Fibroblast of pulmonary artery (primary cell): Measurements from ENCODE around the gene COL18A1.

Experiments used
- DNase-seq: peaks from one replicate; pipeline ENCODE4 v3.0.0-alpha.2; 2010; ENCODE audit warnings: low read depth
- H3K4me3 ChIP-seq: replicated peaks from 2 replicates; pipeline ENCODE4 v1.5.1; 2011; ENCODE audit warnings: low read depth, mild to moderate bottlenecking, control low read depth, low read length, moderate library complexity
- TF ChIP-seq, protein P1 (sequence below): IDR thresholded peaks from 2 replicates; pipeline ENCODE4 v1.5.1; 2011; ENCODE audit warnings: mild to moderate bottlenecking, control low read depth, low read length, inconsistent platforms; ENCODE audit errors: missing control alignments

COL18A1 gene

DNA sequence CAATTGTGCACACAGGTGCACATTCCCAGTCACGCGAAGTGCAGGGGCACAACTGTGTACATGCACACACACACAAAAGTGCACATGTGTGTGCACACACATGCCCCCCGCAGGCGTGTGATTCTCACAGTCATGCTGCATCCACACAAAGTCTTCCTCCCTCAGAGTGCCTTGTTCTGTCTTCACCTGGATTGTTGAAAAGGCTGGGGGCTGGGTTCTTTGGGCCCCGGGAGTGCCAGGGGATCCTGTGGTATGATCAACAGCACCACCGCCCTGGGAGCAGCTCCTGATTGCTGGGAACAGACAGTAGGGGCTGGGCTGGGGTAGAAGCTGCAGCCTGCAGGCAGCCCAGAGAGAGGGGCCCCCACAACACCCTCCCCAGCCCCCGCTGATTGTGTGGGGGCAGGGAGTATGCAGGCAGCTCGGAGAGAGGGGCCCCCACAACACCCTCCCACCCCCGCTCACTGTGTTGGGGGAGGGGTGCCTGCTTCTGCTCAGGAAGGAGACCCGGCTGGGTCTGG, 3.4 kb downstream of the COL18A1 start:
- no peak overlapping the region for H3K4me3 ChIP-seq
- TF ChIP-seq, protein P1, sequence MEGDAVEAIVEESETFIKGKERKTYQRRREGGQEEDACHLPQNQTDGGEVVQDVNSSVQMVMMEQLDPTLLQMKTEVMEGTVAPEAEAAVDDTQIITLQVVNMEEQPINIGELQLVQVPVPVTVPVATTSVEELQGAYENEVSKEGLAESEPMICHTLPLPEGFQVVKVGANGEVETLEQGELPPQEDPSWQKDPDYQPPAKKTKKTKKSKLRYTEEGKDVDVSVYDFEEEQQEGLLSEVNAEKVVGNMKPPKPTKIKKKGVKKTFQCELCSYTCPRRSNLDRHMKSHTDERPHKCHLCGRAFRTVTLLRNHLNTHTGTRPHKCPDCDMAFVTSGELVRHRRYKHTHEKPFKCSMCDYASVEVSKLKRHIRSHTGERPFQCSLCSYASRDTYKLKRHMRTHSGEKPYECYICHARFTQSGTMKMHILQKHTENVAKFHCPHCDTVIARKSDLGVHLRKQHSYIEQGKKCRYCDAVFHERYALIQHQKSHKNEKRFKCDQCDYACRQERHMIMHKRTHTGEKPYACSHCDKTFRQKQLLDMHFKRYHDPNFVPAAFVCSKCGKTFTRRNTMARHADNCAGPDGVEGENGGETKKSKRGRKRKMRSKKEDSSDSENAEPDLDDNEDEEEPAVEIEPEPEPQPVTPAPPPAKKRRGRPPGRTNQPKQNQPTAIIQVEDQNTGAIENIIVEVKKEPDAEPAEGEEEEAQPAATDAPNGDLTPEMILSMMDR, result no peak
- no peak for DNase-seq

GRCh38 chr21:45408801-45409261, 3.9 kb downstream of the COL18A1 start:
- TF ChIP-seq, protein P1, result no peak
- H3K4me3 ChIP-seq, result no peak overlapping the region
- DNase-seq, result no peak

DNA sequence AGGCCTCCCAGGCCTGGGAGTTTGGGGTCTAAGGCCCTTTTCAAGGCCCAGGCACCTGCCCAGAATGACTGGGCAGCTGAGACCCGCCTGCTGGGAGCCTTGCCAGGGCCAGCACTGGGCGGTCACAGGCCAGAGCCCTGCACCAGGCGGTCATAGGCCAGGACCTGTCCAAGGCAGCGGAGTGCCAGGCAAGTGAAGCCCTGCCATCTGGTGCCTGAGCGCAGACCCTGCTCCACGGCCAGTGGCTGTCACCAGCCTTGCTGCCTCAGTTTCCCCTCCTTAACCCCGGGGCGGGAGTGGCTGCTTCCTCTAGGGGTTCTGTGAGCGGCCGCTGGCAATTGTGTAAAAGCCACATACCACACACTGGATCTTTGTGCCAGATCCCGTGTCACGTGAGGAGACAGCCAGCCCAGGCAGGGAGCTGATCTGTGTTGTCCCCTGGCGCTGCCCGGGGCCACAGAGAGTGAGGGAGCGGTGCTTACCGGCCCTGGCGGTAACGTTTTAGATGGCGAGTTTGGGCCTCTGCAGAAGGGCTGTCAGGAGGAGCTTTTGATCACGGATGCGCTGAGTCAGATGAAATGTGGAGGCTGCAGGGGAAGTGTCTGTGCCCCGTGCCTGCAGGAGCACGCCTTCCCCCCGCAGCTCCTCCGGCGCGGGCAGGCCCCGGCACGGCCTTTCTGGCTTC, 4.6 kb downstream of the COL18A1 start:
- DNase-seq, result no peak
- TF ChIP-seq, protein P1, result no peak
- H3K4me3 ChIP-seq, result no peak overlapping the region

- no peak overlapping the region for H3K4me3 ChIP-seq
- TF ChIP-seq, protein P1, result no peak
- no peak for DNase-seq
Observed at GRCh38 chr21:45410151-45410864, 5.3 kb downstream of the COL18A1 start.

- no peak overlapping the region for H3K4me3 ChIP-seq
- TF ChIP-seq, protein P1, result no peak
Observed at GRCh38 chr21:45410865-45411809, 6.2 kb downstream of the COL18A1 start.

DNA sequence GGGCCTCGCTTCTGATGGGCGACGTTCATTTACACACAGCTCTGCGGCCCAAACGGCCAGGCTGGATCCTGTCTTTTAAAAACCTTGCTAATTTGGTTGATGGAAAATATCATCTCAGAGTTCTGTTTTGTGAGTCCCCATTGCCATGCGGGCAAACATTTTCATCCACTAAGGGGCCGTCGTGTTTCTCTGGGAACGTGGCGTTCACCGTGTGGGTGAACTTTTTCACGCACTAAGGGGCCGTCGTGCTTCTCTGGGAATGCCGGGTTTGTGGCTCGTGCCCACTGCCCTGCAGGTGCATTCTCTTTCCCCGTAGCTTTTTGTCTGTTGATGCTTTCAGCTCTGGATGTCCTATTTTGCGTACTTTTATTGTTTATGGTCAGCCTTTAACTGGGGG, 6.8 kb downstream of the COL18A1 start:
- TF ChIP-seq, protein P1, result no peak
- DNase-seq, result no peak
- no peak overlapping the region for H3K4me3 ChIP-seq

More at GRCh38 chr21:45410865-45411809, 6.2 kb downstream of the COL18A1 start:
- DNase-seq, result no peak
